Measurements from ENCODE around the gene ARHGDIB. TPM values are rescaled to one million over a fixed set of nuclear protein-coding genes. Genes with fewer than 3 reads are reported as not detected.

Gene ARHGDIB
- total and polyA plus RNA-seq, 10 of the 15 experiments (the other 5 are each of a cell fraction or from before 2014, with no cell fraction given), result 796 to 2,849 (median 1,346) TPM

DNA sequence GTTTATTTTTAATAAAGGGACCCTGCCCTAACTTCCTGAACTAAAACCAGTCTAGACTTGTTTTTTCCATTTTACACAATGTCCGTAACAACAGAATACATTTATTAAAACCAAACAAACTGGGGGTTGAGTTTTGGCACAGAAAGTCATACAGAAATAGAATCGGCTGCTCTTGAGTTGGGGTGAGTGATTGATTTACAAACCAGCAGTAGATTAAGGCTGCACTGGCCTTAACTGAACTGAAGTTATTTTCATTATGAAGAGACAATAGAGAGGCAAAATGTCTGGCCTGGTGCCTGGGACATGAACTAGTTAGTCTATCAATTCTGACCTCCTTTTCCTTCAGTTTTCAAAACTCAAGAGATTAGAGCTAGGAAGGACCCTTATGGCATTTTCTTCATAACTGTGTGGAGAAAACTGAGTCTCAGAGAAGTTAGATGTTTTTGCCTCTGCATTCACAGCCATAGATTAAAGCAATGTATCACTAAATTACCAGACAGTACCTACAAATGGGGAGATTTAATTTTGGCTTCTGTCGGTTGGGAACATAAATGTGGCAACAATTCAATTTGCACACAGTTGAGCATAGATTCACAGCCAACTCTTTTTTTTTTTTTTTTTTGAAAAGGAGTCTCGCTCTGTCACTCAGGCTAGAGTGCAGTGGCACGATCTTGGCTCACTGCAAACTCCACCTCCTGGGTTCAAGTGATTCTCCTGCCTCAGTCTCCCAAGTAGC lies 56.0 kb downstream of the ARHGDIB start:
- ChIA-PET RAD21 (ENCODE audit: unreplicated experiment) (no interaction called here), SMC1A (ENCODE audit: uncharacterized antibody, unreplicated experiment) (no interaction called here), POLR2A (no interaction called here), CTCF (interaction anchor here (0.7 kb wide), 1 partner anchor 26 kb away, joined by 6 read pairs; no protein-coding TSS in a partner anchor)
- H3K27me3 ChIP-seq (replicated peaks in 1 of 2; ENCODE audit: control insufficient read depth in 2 of 2, insufficient read depth in 2 of 2, low read length in 1 of 2), result no peaks in the 10 kb centered on the region
- H3K27ac ChIP-seq (ENCODE audit: control insufficient read depth, insufficient read depth), result no peak overlapping the region
- no peaks in the 10 kb centered on the region for H3K79me2 ChIP-seq (ENCODE audit: control insufficient read depth, insufficient read depth, low read length)
- H3K36me3 ChIP-seq (ENCODE audit: control insufficient read depth in 2 of 2, insufficient read depth in 2 of 2, low read length in 1 of 2), result no peaks in the 10 kb centered on the region
- TF ChIP-seq KDM1A (IDR thresholded peaks at IDR 0.05; ENCODE audit: borderline replicate concordance) (no peak), POLR2A (IDR thresholded peaks at IDR 0.05; ENCODE audit: low read depth, low read length) (no peak), TBL1XR1 (IDR thresholded peaks at IDR 0.05; ENCODE audit: low read depth, low read length) (no peak), CHD4 (IDR thresholded peaks at IDR 0.05) (no peak), EGR1 (IDR thresholded peaks at IDR 0.05; ENCODE audit: borderline replicate concordance in 1 of 2, low read depth in 2 of 2, low read length in 2 of 2) (no peak), ZBED1 (IDR thresholded peaks at IDR 0.05; ENCODE audit: borderline replicate concordance) (no peak), CHD1 (IDR thresholded peaks at IDR 0.05; ENCODE audit: low read depth, low read length) (no peak), ZNF384 (IDR thresholded peaks at IDR 0.05; ENCODE audit: borderline replicate concordance, low read depth, low read length) (no peak), HDAC2 (IDR thresholded peaks at IDR 0.05) (no peak), POU2F2 (IDR thresholded peaks at IDR 0.05; ENCODE audit: borderline replicate concordance, low read depth, low read length) (no peak), MTA3 (IDR thresholded peaks at IDR 0.05; ENCODE audit: borderline replicate concordance, low read length) (no peak)
- TF ChIP-seq, protein P1, sequence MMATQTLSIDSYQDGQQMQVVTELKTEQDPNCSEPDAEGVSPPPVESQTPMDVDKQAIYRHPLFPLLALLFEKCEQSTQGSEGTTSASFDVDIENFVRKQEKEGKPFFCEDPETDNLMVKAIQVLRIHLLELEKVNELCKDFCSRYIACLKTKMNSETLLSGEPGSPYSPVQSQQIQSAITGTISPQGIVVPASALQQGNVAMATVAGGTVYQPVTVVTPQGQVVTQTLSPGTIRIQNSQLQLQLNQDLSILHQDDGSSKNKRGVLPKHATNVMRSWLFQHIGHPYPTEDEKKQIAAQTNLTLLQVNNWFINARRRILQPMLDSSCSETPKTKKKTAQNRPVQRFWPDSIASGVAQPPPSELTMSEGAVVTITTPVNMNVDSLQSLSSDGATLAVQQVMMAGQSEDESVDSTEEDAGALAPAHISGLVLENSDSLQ (IDR thresholded peaks at IDR 0.05), result no peak
- TF ChIP-seq, protein P2, sequence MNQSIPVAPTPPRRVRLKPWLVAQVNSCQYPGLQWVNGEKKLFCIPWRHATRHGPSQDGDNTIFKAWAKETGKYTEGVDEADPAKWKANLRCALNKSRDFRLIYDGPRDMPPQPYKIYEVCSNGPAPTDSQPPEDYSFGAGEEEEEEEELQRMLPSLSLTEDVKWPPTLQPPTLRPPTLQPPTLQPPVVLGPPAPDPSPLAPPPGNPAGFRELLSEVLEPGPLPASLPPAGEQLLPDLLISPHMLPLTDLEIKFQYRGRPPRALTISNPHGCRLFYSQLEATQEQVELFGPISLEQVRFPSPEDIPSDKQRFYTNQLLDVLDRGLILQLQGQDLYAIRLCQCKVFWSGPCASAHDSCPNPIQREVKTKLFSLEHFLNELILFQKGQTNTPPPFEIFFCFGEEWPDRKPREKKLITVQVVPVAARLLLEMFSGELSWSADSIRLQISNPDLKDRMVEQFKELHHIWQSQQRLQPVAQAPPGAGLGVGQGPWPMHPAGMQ (IDR thresholded peaks at IDR 0.05; ENCODE audit: borderline replicate concordance), result no peak
- TF ChIP-seq, protein P3, sequence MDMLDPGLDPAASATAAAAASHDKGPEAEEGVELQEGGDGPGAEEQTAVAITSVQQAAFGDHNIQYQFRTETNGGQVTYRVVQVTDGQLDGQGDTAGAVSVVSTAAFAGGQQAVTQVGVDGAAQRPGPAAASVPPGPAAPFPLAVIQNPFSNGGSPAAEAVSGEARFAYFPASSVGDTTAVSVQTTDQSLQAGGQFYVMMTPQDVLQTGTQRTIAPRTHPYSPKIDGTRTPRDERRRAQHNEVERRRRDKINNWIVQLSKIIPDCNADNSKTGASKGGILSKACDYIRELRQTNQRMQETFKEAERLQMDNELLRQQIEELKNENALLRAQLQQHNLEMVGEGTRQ (IDR thresholded peaks at IDR 0.05; ENCODE audit: borderline replicate concordance, low read depth, low read length), result no peak
- in situ Hi-C loops (cut with MboI), result no loop called here
- WGBS (ENCODE audit: insufficient coverage, insufficient replicate concordance, low lambda C conversion rate, missing lambda C conversion rate), result 72% methylated on average over 5 of the region's 5 CpGs
- no peaks in the 10 kb centered on the region for H4K20me1 ChIP-seq (ENCODE audit: control insufficient read depth, insufficient read depth)
- ATAC-seq, result no peak
- no peak overlapping the region for H2AFZ ChIP-seq (ENCODE audit: control insufficient read depth, low read depth, low read length)
- intact Hi-C loops (cut with micrococcal nuclease; ENCODE audit: unreplicated experiment), result no loop called here
- H3K4me3 ChIP-seq, result no peak overlapping the region
- H3K9ac ChIP-seq (ENCODE audit: control insufficient read depth, insufficient read depth, low read length), result no peak overlapping the region
- DNase-seq (ENCODE audit: low read depth, low spot score), result no peak
- BruUV-seq (replicated peaks), result no TSS peak
- no peaks in the 10 kb centered on the region for H3K9me3 ChIP-seq (replicated peaks; ENCODE audit: control insufficient read depth, insufficient read depth, low read length)
- H3K4me1 ChIP-seq (ENCODE audit: control insufficient read depth, insufficient read depth, low read length), result peaks cover 4% of the 10 kb centered on the region; the same call in 1 of the 2 replicates
- no peak for FAIRE-seq
- no peak overlapping the region for H3K4me2 ChIP-seq (ENCODE audit: control insufficient read depth, insufficient read depth)

Measured in GM12878 (cell line).